Large intestine (tissue), 3 donors: ENCODE results near the gene AKAP13. TPM values are rescaled to one million over a fixed set of nuclear protein-coding genes. Genes with fewer than 3 reads are reported as not detected.
"Not testable (repeated sequence)": the region's sequence is repeated elsewhere in the genome, so short reads cannot be mapped to it uniquely, and the experiment has no call there.

Experiments used
- DNase-seq, 2 donors: peaks; one replicate each; pipeline versions ENCODE4 v3.0.0 to v3.0.0-alpha.2; 2013
- H3K27ac ChIP-seq: one replicate; pipeline ENCODE4 v1.5.1; 2013; ENCODE audit warnings: low read length
- H3K27me3 ChIP-seq: 2 replicates; pipeline ENCODE4 v1.6.1; 2013; ENCODE audit warnings: low read length; ENCODE audit not compliant: control insufficient read depth, insufficient read depth
- H3K36me3 ChIP-seq: 2 replicates; pipeline ENCODE4 v1.6.1; 2013; ENCODE audit warnings: low read length; ENCODE audit not compliant: control insufficient read depth, insufficient read depth
- H3K4me1 ChIP-seq: one replicate; pipeline ENCODE4 v1.6.1; 2013; ENCODE audit warnings: low read length; ENCODE audit not compliant: control insufficient read depth, insufficient read depth
- H3K4me3 ChIP-seq: one replicate; pipeline ENCODE4 v1.5.1; 2013; ENCODE audit warnings: low read length
- H3K9me3 ChIP-seq: one replicate; pipeline ENCODE4 v1.6.1; 2013; ENCODE audit warnings: mild to moderate bottlenecking, low read depth, low read length, moderate library complexity; ENCODE audit not compliant: control insufficient read depth
- WGBS: methylation state at CpG from one replicate; pipeline ENCODE4 v1.1.5; 2013; ENCODE audit warnings: low lambda C conversion rate; ENCODE audit not compliant: insufficient coverage; 5-methylcytosine and 5-hydroxymethylcytosine counted together
- polyA plus RNA-seq: library from polyadenylated mRNA; unstranded; fragments of 120-200 nt; gene quantifications from one replicate; pipeline ENCODE4 v1.2.1, GENCODE V29; 2013

The AKAP13 gene
- polyA plus RNA-seq, 1 donor = 68.9 TPM

- Histone ChIP-seq H3K36me3 (no peaks in the 10 kb centered on the region), H3K27me3 (no peaks in the 10 kb centered on the region), H3K4me3 (no peak overlapping the region), H3K27ac (no peak overlapping the region), H3K9me3 (no peaks in the 10 kb centered on the region), H3K4me1 (peaks cover 9% of the 10 kb centered on the region)
- WGBS = 86% methylated on average over 1 of the region's 2 CpGs
- no peak for DNase-seq
These were observed 96.7 kb downstream of the AKAP13 start for GRCh38 chr15:85477061-85477460.

DNA sequence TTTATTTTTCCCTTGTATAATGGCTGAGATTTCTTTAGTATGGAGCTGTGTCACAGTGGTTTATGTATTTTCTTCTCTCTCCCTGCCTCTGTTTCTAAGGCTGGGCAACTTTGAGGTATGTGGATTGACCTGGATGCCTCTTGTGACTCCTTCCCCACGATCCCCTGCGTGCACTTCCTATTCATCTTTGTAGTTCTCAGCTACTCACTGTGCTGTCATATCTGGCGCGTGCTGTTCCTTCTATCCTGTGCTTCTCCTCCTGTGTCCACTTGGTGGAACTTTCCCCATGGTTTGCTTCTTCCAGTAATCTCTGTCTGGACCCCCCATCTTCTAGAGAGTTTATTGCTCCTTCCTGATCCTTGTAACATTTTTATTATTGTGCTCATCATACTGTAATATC is 97.3 kb downstream of the AKAP13 start:
- no peaks in the 10 kb centered on the region for H3K36me3 ChIP-seq
- no peak for DNase-seq
- whole genome bisulfite sequencing = 63% methylated on average over 2 of the region's 4 CpGs

GRCh38 chr15:85479071-85479647 is 98.8 kb downstream of the AKAP13 start:
- H3K27me3 ChIP-seq = no peaks in the 10 kb centered on the region
- H3K9me3 ChIP-seq = no peaks in the 10 kb centered on the region
- no peak for DNase-seq
- no peaks in the 10 kb centered on the region for H3K4me1 ChIP-seq
- H3K27ac ChIP-seq = no peak overlapping the region
- H3K4me3 ChIP-seq = no peak overlapping the region
- WGBS = 71% methylated on average over 2 of the region's 4 CpGs
- no peaks in the 10 kb centered on the region for H3K36me3 ChIP-seq

More for the DNA sequence above, 97.3 kb downstream of the AKAP13 start:
- Histone ChIP-seq H3K27me3 (no peaks in the 10 kb centered on the region), H3K4me3 (no peak overlapping the region), H3K4me1 (peaks cover 9% of the 10 kb centered on the region), H3K27ac (no peak overlapping the region), H3K9me3 (no peaks in the 10 kb centered on the region)

GRCh38 chr15:85480923-85481322 is 100.5 kb downstream of the AKAP13 start:
- no peak overlapping the region for H3K27ac ChIP-seq
- H3K4me3 ChIP-seq = no peak overlapping the region
- H3K36me3 ChIP-seq = no peaks in the 10 kb centered on the region
- no peaks in the 10 kb centered on the region for H3K9me3 ChIP-seq
- WGBS = no CpG with 5 or more reads among the region's 6 CpGs
- no peaks in the 10 kb centered on the region for H3K27me3 ChIP-seq
- DNase-seq = no peak
- H3K4me1 ChIP-seq = no peaks in the 10 kb centered on the region

DNA sequence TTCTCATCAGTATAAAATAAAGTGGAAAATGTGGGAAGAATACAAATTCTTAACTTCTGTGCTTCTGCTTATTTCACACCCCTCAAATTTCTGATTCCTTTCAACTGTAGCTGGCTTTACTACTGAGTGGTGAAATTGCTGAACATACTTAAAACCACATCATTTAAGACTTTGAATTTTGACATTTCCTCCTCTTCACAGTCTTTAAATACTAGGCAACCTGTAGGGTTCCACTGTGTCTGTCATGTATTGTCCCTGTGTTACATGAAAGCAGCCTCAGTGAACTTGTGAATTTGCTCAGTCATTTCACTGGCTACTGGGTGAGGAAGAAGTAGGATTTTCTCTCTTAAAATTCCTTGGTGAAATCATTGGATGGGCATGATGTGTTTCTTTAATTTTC is 101.1 kb downstream of the AKAP13 start:
- not testable (repeated sequence) for H3K4me3 ChIP-seq

GRCh38 chr15:85482894-85483293 is 102.5 kb downstream of the AKAP13 start:
- no CpG with 5 or more reads among the region's 6 CpGs for WGBS
- Histone ChIP-seq H3K4me3 (no peak overlapping the region), H3K9me3 (no peaks in the 10 kb centered on the region), H3K36me3 (no peaks in the 10 kb centered on the region), H3K27ac (no peak overlapping the region), H3K27me3 (no peaks in the 10 kb centered on the region), H3K4me1 (no peaks in the 10 kb centered on the region)
- DNase-seq = no peak

More for the DNA sequence above, 101.1 kb downstream of the AKAP13 start:
- not testable (repeated sequence) for H3K9me3 ChIP-seq, H3K4me1 ChIP-seq, H3K27me3 ChIP-seq, H3K36me3 ChIP-seq, H3K27ac ChIP-seq, DNase-seq

DNA sequence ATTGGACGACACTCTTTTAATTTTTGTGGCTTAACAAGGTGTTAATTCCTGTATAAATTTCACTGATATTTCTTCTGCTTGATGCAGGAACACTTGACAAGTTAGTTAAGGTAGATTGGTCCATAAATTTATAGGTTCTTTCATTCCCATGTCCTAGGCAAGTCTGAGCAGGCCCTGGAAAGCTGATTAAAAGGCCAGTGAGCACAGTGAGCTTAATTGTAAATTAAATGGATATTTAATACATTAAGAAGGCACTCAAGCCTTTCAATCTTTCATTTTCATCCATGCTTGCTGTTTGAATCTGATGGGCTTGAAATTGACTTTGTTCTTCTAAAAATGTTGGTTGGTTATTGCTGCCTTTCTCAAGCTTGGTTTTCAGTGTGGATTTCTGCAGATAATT is 103.6 kb downstream of the AKAP13 start:
- H3K4me3 ChIP-seq, H3K9me3 ChIP-seq, H3K36me3 ChIP-seq, H3K4me1 ChIP-seq, DNase-seq, H3K27me3 ChIP-seq, H3K27ac ChIP-seq: not testable (repeated sequence)
- 80% methylated on average over 1 of the region's 1 CpG for WGBS

- not testable (repeated sequence) for H3K9me3 ChIP-seq, H3K4me3 ChIP-seq, DNase-seq, H3K36me3 ChIP-seq, H3K27ac ChIP-seq, H3K27me3 ChIP-seq
- peaks cover 10% of the 10 kb centered on the region for H3K4me1 ChIP-seq
These were observed 104.5 kb downstream of the AKAP13 start for GRCh38 chr15:85484923-85485322.

- Histone ChIP-seq H3K4me1 (peaks cover 10% of the 10 kb centered on the region), H3K27ac (no peak overlapping the region)
These were observed 105.7 kb downstream of the AKAP13 start for GRCh38 chr15:85485956-85486567.

DNA sequence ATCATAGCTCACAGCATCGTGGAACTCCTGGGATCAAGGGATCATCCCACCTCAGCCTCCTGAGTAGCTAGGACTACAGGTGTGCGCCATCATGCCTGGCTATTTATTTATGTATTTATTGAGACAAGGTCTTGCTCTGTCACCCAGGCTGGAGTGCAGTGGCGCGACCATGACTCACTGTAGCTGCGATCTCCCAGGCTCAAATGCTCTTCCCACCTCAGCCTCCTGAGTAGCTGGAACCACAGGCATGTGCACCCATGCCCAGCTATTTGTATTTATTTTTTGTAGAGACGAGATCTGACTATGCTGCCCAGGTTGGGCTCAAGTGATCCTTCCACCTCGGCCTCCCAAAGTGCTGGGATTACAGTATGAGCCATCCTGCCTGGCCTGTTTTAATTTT is 107.4 kb downstream of the AKAP13 start:
- H3K27ac ChIP-seq, H3K9me3 ChIP-seq, H3K4me3 ChIP-seq, H3K27me3 ChIP-seq, DNase-seq, H3K36me3 ChIP-seq: not testable (repeated sequence)
- WGBS = no CpG with 5 or more reads among the region's 7 CpGs
- H3K4me1 ChIP-seq = peaks cover 10% of the 10 kb centered on the region

More at GRCh38 chr15:85485956-85486567, 105.7 kb downstream of the AKAP13 start:
- H3K9me3 ChIP-seq = no peaks in the 10 kb centered on the region
- peaks cover 3% of the 10 kb centered on the region for H3K36me3 ChIP-seq
- DNase-seq = peak; percentile 65 to 70
- H3K27me3 ChIP-seq = no peaks in the 10 kb centered on the region
- H3K4me3 ChIP-seq = no peak overlapping the region

- Histone ChIP-seq H3K27me3 (no peaks in the 10 kb centered on the region), H3K4me1 (peaks cover 16% of the 10 kb centered on the region), H3K36me3 (peaks cover 3% of the 10 kb centered on the region), H3K9me3 (no peaks in the 10 kb centered on the region), H3K4me3 (no peak overlapping the region), H3K27ac (peak overlapping the region; percentile 43)
- WGBS = no CpG with 5 or more reads among the region's 1 CpG
- DNase-seq = peak; percentile 30 to 75
These were observed 108.6 kb downstream of the AKAP13 start for GRCh38 chr15:85488997-85489396.
